Transverse colon (tissue), 3 donors: ENCODE measurements around the gene FNDC5.

ENCODE experiments used
- POLR2A ChIP-seq: fragments of 450-650 bp; IDR thresholded peaks from one replicate; pipeline ENCODE4 v1.6.1; 2016; ENCODE audit warnings: antibody characterized with exemption, mild to moderate bottlenecking, moderate library complexity
- TF ChIP-seq, protein P1 (sequence below), 5 experiments: fragments of 200-600 bp in 3 of 5; fragments of 450-650 bp in 2 of 5; sonication (generic) in 3 of 5; IDR thresholded peaks; 1 replicate in 2 of 5; 2 replicates in 3 of 5; pipeline ENCODE4 v1.5.1; 2016 to 2017; ENCODE audit warnings: antibody characterized with exemption in 5 of 5, inconsistent platforms in 3 of 5, mild to moderate bottlenecking in 2 of 5, moderate library complexity in 1 of 5

DNA sequence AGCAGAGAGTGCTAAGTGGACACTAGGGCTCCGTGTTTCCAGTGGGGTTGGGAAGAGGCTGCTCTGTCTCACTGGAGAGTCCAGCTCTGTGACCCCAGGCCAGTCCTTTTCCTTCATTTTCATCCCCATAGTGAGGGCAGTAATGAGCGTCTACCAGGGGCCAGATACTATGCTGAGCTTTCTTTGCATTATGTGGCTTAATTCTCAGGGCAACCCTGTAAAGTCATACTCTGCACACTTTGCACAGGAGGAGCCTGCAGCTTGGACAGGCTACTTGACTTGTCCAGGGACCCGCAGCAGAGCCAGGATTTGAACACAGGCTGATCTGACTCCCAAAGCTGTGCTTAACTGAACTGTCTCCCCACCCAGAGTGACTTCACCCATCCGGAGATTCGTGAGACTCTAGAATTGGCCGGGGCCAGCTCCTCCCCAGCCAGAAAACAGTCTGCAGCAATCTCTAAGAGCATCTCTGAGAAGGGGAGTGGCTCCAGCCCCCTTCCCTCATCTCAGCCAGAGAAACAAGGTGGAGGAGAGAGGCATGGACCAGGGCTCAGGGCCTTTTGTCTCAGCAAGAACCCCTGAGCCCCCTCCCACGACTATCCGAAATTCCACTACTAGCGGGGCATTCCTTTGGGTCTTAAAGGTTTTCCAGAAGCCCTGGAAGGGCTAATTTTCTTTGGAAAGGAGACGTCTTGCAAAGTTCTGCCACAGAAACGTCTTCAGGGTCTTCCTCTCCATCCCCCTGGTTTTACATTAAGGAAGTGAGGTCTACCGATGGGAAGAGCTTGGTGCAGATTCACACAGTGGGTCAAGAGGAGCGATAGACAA, 866 bp upstream of the FNDC5 start:
- TF ChIP-seq, protein P1, sequence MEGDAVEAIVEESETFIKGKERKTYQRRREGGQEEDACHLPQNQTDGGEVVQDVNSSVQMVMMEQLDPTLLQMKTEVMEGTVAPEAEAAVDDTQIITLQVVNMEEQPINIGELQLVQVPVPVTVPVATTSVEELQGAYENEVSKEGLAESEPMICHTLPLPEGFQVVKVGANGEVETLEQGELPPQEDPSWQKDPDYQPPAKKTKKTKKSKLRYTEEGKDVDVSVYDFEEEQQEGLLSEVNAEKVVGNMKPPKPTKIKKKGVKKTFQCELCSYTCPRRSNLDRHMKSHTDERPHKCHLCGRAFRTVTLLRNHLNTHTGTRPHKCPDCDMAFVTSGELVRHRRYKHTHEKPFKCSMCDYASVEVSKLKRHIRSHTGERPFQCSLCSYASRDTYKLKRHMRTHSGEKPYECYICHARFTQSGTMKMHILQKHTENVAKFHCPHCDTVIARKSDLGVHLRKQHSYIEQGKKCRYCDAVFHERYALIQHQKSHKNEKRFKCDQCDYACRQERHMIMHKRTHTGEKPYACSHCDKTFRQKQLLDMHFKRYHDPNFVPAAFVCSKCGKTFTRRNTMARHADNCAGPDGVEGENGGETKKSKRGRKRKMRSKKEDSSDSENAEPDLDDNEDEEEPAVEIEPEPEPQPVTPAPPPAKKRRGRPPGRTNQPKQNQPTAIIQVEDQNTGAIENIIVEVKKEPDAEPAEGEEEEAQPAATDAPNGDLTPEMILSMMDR (IDR thresholded peaks at IDR 0.05): no peak
- TF ChIP-seq POLR2A: no peak
